Measurements from ENCODE around the gene PNPLA7. TPM values are rescaled to one million over a fixed set of nuclear protein-coding genes. Genes with fewer than 3 reads are reported as not detected.

Gene PNPLA7
- total RNA-seq, 1 donor from 2014 or later, result 3.9 TPM

- no peaks in the 10 kb centered on the region for H3K9me3 Mint-ChIP-seq (ENCODE audit: unreplicated experiment)
These were observed 65.5 kb downstream of the PNPLA7 start for GRCh38 chr9:137484551-137485315.

GRCh38 chr9:137482094-137482781 lies 68.0 kb downstream of the PNPLA7 start:
- H3K27ac Mint-ChIP-seq (ENCODE audit: unreplicated experiment), result no peak overlapping the region
- TF ChIP-seq CTCF (IDR thresholded peaks at IDR 0.05; ENCODE audit: unreplicated experiment), result no peak
- no peak overlapping the region for H3K4me3 Mint-ChIP-seq (ENCODE audit: unreplicated experiment)
- no peaks in the 10 kb centered on the region for H3K9me3 Mint-ChIP-seq (ENCODE audit: unreplicated experiment)
- H3K36me3 Mint-ChIP-seq (ENCODE audit: low read depth, unreplicated experiment), result peaks cover 3% of the 10 kb centered on the region
- H3K4me1 Mint-ChIP-seq (ENCODE audit: unreplicated experiment), result peaks cover 6% of the 10 kb centered on the region
- DNase-seq (ENCODE audit: low spot score), result no peak
- H3K27me3 Mint-ChIP-seq (ENCODE audit: unreplicated experiment), result peaks cover 5% of the 10 kb centered on the region

More at GRCh38 chr9:137484551-137485315, 65.5 kb downstream of the PNPLA7 start:
- Mint-ChIP-seq H3K27me3 (ENCODE audit: unreplicated experiment) (no peaks in the 10 kb centered on the region), H3K36me3 (ENCODE audit: low read depth, unreplicated experiment) (no peaks in the 10 kb centered on the region), H3K4me1 (ENCODE audit: unreplicated experiment) (peaks cover under 1% of the 10 kb centered on the region), H3K27ac (ENCODE audit: unreplicated experiment) (no peak overlapping the region), H3K4me3 (ENCODE audit: unreplicated experiment) (no peak overlapping the region)
- DNase-seq (ENCODE audit: low spot score), result no peak
- no peak for TF ChIP-seq CTCF (IDR thresholded peaks at IDR 0.05; ENCODE audit: unreplicated experiment)

- DNase-seq (ENCODE audit: low spot score), result no peak
- Mint-ChIP-seq H3K27ac (ENCODE audit: unreplicated experiment) (no peak overlapping the region), H3K36me3 (ENCODE audit: low read depth, unreplicated experiment) (peaks cover 6% of the 10 kb centered on the region), H3K27me3 (ENCODE audit: unreplicated experiment) (peaks cover 7% of the 10 kb centered on the region), H3K4me3 (ENCODE audit: unreplicated experiment) (no peak overlapping the region), H3K4me1 (ENCODE audit: unreplicated experiment) (peaks cover 6% of the 10 kb centered on the region), H3K9me3 (ENCODE audit: unreplicated experiment) (no peaks in the 10 kb centered on the region)
- TF ChIP-seq CTCF (IDR thresholded peaks at IDR 0.05; ENCODE audit: unreplicated experiment), result no peak
These were observed 69.2 kb downstream of the PNPLA7 start for GRCh38 chr9:137480686-137481683.

- peaks cover 7% of the 10 kb centered on the region for H3K27me3 Mint-ChIP-seq (ENCODE audit: unreplicated experiment)
- peaks cover 6% of the 10 kb centered on the region for H3K4me1 Mint-ChIP-seq (ENCODE audit: unreplicated experiment)
- H3K9me3 Mint-ChIP-seq (ENCODE audit: unreplicated experiment), result peaks cover 4% of the 10 kb centered on the region
- DNase-seq (ENCODE audit: low spot score), result no peak
- TF ChIP-seq CTCF (IDR thresholded peaks at IDR 0.05; ENCODE audit: unreplicated experiment), result no peak
- H3K27ac Mint-ChIP-seq (ENCODE audit: unreplicated experiment), result peak overlapping the region; percentile 93
- H3K4me3 Mint-ChIP-seq (ENCODE audit: unreplicated experiment), result peak overlapping the region; percentile 87
- H3K36me3 Mint-ChIP-seq (ENCODE audit: low read depth, unreplicated experiment), result peaks cover 11% of the 10 kb centered on the region
These were observed 70.1 kb downstream of the PNPLA7 start for GRCh38 chr9:137479892-137480685.
